ENCODE results near the gene BMP8B. TPM values are rescaled to one million over a fixed set of nuclear protein-coding genes. Genes with fewer than 3 reads are reported as not detected.

Gene BMP8B
- total and polyA plus RNA-seq, 8 donors: 1.0 to 2.8 (median 1.8) TPM

- Histone ChIP-seq H3K9me3 (no peaks in the 10 kb centered on the region), H3K27ac (no peak overlapping the region), H3K36me3 (no peaks in the 10 kb centered on the region), H3K27me3 (no peaks in the 10 kb centered on the region), H3K4me3 (no peak overlapping the region), H3K4me1 (no peaks in the 10 kb centered on the region)
- TF ChIP-seq CTCF (IDR thresholded peaks at IDR 0.05): no peak
- DNase-seq (no peak), ATAC-seq (no peak)
- intact Hi-C loops (cut with DNase I): no loop called here
Observed at GRCh38 chr1:39808784-39809517, 20.3 kb upstream of the BMP8B start.

GRCh38 chr1:39805385-39805784, 16.7 kb upstream of the BMP8B start:
- no peaks in the 10 kb centered on the region for H3K36me3 ChIP-seq
- H3K4me3 ChIP-seq: no peak overlapping the region
- TF ChIP-seq CTCF (IDR thresholded peaks at IDR 0.05): no peak
- intact Hi-C loops (cut with DNase I): no loop called here
- no peaks in the 10 kb centered on the region for H3K9me3 ChIP-seq
- ATAC-seq: no peak
- H3K27ac ChIP-seq: no peak overlapping the region
- no peak for DNase-seq
- no peaks in the 10 kb centered on the region for H3K27me3 ChIP-seq
- peaks cover 0 to 2% of the 10 kb centered on the region in 2 donors for H3K4me1 ChIP-seq

GRCh38 chr1:39802496-39803260, 14.0 kb upstream of the BMP8B start:
- DNase-seq (no peak), ATAC-seq (no peak)
- intact Hi-C loops (cut with DNase I): no loop called here
- no peaks in the 10 kb centered on the region for H3K36me3 ChIP-seq
- TF ChIP-seq CTCF (IDR thresholded peaks at IDR 0.05): no peak
- no peaks in the 10 kb centered on the region for H3K27me3 ChIP-seq
- H3K4me3 ChIP-seq: no peak overlapping the region
- H3K4me1 ChIP-seq: peaks cover 0 to 16% of the 10 kb centered on the region in 2 donors
- H3K27ac ChIP-seq: no peak overlapping the region
- H3K9me3 ChIP-seq: no peaks in the 10 kb centered on the region

- no peaks in the 10 kb centered on the region for H3K9me3 ChIP-seq
Observed at GRCh38 chr1:39800471-39800835, 11.8 kb upstream of the BMP8B start.

More at GRCh38 chr1:39800471-39800835, 11.8 kb upstream of the BMP8B start:
- no peaks in the 10 kb centered on the region for H3K27me3 ChIP-seq
- ATAC-seq (no peak), DNase-seq (no peak)
- no peak overlapping the region for H3K27ac ChIP-seq
- peaks cover 0 to 16% of the 10 kb centered on the region in 2 donors for H3K4me1 ChIP-seq
- no peak for TF ChIP-seq CTCF (IDR thresholded peaks at IDR 0.05)
- no peak overlapping the region for H3K4me3 ChIP-seq
- H3K36me3 ChIP-seq: no peaks in the 10 kb centered on the region
- intact Hi-C loops (cut with DNase I): no loop called here

Measured in left lung (tissue), 10 donors.